ENCODE data around the gene SNX21. TPM values are rescaled to one million over a fixed set of nuclear protein-coding genes. Genes with fewer than 3 reads are reported as not detected.

Gene SNX21
- total RNA-seq, 4 donors from 2014 or later = 54.0 to 78.5 (median 63.5) TPM

DNA sequence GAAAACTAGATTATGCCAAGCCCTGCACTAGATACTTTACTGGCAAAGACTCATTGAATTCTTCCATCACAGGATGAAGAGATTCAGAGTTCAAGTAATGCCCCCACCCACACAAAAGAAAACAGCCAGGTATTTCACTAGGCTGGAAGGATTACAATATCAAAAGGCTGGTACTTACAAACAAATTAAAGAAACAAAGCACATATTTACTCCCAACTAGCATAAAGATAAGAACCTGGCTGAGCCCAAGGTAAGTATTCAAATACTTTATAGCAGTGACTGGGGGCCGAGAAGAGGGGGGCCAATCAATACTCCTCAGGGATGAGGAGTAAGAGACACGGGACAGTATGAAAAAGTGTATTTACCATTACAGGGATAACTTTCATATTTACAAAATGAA is 19.9 kb downstream of the SNX21 start:
- H3K27me3 ChIP-seq = no peaks in the 10 kb centered on the region
- intact Hi-C loops (cut with DNase I) = no loop called here
- 75% methylated on average over 2 of the region's 2 CpGs for WGBS
- H3K4me3 ChIP-seq = no peak overlapping the region
- H3K9me3 ChIP-seq = no peaks in the 10 kb centered on the region
- H3K36me3 ChIP-seq = peaks cover 6 to 49% (median 23%) of the 10 kb centered on the region in 4 donors
- no peak for TF ChIP-seq EP300 (IDR thresholded peaks at IDR 0.05)
- TF ChIP-seq POLR2A (IDR thresholded peaks at IDR 0.05; ENCODE audit: low read depth) = no peak
- TF ChIP-seq POLR2AphosphoS5 (IDR thresholded peaks at IDR 0.05) = no peak
- TF ChIP-seq CTCF (IDR thresholded peaks at IDR 0.05) = no peak
- no peak overlapping the region for H3K27ac ChIP-seq (replicated peaks in 1 of 4)
- DNase-seq (ENCODE audit: extremely low spot score) = no peak
- H3K4me1 ChIP-seq = peaks cover 29 to 53% (median 38%) of the 10 kb centered on the region in 4 donors

DNA sequence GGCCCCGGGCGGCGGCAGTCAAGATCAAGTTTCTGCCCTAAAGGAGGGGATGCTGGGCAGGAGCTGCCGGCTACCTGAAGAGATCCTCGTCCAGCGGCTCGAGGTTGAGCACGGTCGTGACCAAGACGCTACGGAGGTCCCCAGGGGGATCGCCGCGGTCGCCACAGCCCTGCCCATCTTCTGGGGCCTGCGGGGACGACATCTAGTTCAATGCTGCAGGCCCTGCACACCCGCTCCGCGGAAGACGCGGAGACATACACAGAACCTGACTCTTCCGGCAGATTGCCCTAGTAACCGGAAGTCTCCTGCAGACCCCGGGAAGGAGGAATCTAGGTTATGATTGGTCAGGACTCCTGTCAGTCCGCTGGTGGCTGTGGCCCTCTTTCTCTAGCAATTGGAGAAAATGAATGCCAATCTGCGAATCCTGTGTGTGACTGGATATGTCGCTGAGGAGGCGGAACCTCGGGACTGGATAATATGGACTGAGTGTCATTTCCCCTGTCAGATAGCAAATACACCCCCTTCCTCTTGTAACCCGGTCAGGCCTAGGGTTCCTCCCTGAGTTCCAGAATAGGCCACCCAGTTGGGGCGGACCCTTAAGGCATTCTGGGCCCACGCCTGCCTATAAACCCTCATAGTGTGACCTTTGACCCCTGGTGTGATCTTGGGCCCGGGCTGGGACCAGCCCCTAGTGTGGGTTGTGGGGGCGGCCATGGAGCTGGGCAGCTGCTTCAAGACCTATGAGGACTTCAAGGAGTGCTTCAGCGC is 23.7 kb downstream of the SNX21 start, which contains the start of the genes ACOT8 and ZSWIM3:
ACOT8 (minus strand) TSS at position 279 of the 768 bp plus-strand sequence; CDS start at position 202, 77 bp downstream.
ZSWIM3 (plus strand) TSS at position 501 of the 768 bp plus-strand sequence; CDS start at position 713, 212 bp downstream.
- peak within 1 kb of the TSS; percentile 84 to 91 (median 90) for H3K4me3 ChIP-seq
- H3K27me3 ChIP-seq = no peaks in the 10 kb centered on the region
- H3K27ac ChIP-seq (replicated peaks in 1 of 4) = peak within 1 kb of the TSS; percentile 78 to 87 (median 80)
- TF ChIP-seq EP300 (IDR thresholded peaks at IDR 0.05) (no peak), POLR2AphosphoS5 (IDR thresholded peaks at IDR 0.05) (peak; percentile 83 to 86), CTCF (IDR thresholded peaks at IDR 0.05) (peak in 1 of 3 experiments; percentile 31)
- DNase-seq (ENCODE audit: extremely low spot score) = peak; percentile 99
- H3K4me1 ChIP-seq = peaks cover 29 to 62% (median 44%) of the 10 kb centered on the region in 4 donors
- H3K9me3 ChIP-seq = no peaks in the 10 kb centered on the region
- peaks cover 6 to 28% (median 13%) of the 10 kb centered on the region in 4 donors for H3K36me3 ChIP-seq
- 4% methylated on average over 4 of the region's 36 CpGs for WGBS
- intact Hi-C loops (cut with DNase I) = no loop called here

- 13% methylated on average over 13 of the region's 13 CpGs for WGBS
- intact Hi-C loops (cut with DNase I) = no loop called here
- Histone ChIP-seq H3K27ac (replicated peaks in 1 of 4) (peak overlapping the region; percentile 78 to 87 (median 80)), H3K9me3 (no peaks in the 10 kb centered on the region), H3K4me1 (peaks cover 29 to 61% (median 44%) of the 10 kb centered on the region in 4 donors), H3K4me3 (peak overlapping the region; percentile 84 to 91 (median 90)), H3K36me3 (peaks cover 3 to 23% (median 12%) of the 10 kb centered on the region in 4 donors), H3K27me3 (no peaks in the 10 kb centered on the region)
- TF ChIP-seq POLR2AphosphoS5 (IDR thresholded peaks at IDR 0.05) (no peak), CTCF (IDR thresholded peaks at IDR 0.05) (no peak), POLR2A (IDR thresholded peaks at IDR 0.05; ENCODE audit: low read depth) (no peak), EP300 (IDR thresholded peaks at IDR 0.05) (no peak)
- no peak for DNase-seq (ENCODE audit: extremely low spot score)
Measured at GRCh38 chr20:45857882-45858216, 24.2 kb downstream of the SNX21 start.

DNA sequence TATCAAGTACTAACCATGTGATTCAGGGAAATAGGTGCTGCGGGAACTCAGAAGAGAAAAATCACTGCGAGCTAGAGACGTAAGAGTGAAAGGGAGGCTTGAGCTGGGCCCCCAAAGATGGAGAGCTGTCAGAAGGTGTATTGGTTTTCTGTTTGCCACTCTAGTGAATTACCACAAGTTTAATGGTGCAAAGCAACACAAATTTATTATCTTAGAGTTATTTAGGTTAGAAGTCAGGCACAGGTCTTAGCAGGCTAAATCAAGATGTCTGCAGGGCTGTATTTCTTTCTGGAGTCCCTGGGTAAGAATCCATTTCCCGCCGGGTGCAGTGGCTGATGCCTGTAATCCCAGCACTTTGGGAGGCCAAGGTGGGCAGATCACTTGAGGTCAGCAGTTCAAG is 26.3 kb downstream of the SNX21 start:
- no peak overlapping the region for H3K4me3 ChIP-seq
- 94% methylated on average over 5 of the region's 5 CpGs for WGBS
- H3K36me3 ChIP-seq = peaks cover 0 to 2% (median under 1%) of the 10 kb centered on the region in 4 donors
- no peak overlapping the region for H3K27ac ChIP-seq (replicated peaks in 1 of 4)
- no peaks in the 10 kb centered on the region for H3K9me3 ChIP-seq
- DNase-seq (ENCODE audit: extremely low spot score) = no peak
- TF ChIP-seq CTCF (IDR thresholded peaks at IDR 0.05) = no peak
- no peak for TF ChIP-seq POLR2AphosphoS5 (IDR thresholded peaks at IDR 0.05)
- TF ChIP-seq EP300 (IDR thresholded peaks at IDR 0.05) = no peak
- TF ChIP-seq POLR2A (IDR thresholded peaks at IDR 0.05; ENCODE audit: low read depth) = no peak
- no peaks in the 10 kb centered on the region for H3K27me3 ChIP-seq
- peaks cover 25 to 40% (median 34%) of the 10 kb centered on the region in 4 donors for H3K4me1 ChIP-seq
- intact Hi-C loops (cut with DNase I) = no loop called here
